Activated CD8-positive, alpha-beta memory T cell treated with anti-CD3 and anti-CD28 coated beads, Interleukin-2, amount 50 U/mL, for 1 hour (primary cell): ENCODE results near the gene CDH4.

Experiments used
- DNase-seq: peaks from one replicate; pipeline ENCODE4 v3.0.0-alpha.2; 2020; ENCODE audit errors: extremely low read depth

CDH4 gene

GRCh38 chr20:61816606-61817460, 564.8 kb downstream of the CDH4 start:
- no peak for DNase-seq

- no peak for DNase-seq
Measured at GRCh38 chr20:61817575-61817974, 565.5 kb downstream of the CDH4 start.

GRCh38 chr20:61818746-61819573, 566.9 kb downstream of the CDH4 start:
- DNase-seq = no peak

GRCh38 chr20:61819574-61819846, 567.4 kb downstream of the CDH4 start:
- no peak for DNase-seq

GRCh38 chr20:61819921-61820825, 568.1 kb downstream of the CDH4 start:
- DNase-seq = no peak

GRCh38 chr20:61821735-61822134, 569.7 kb downstream of the CDH4 start:
- DNase-seq = no peak

- DNase-seq = no peak
Measured at GRCh38 chr20:61822396-61822795, 570.3 kb downstream of the CDH4 start.

- no peak for DNase-seq
Measured at GRCh38 chr20:61823242-61823641, 571.2 kb downstream of the CDH4 start.

- DNase-seq = no peak
Measured at GRCh38 chr20:61828891-61829290, 576.8 kb downstream of the CDH4 start.

GRCh38 chr20:61829526-61829925, 577.5 kb downstream of the CDH4 start:
- DNase-seq = no peak

- DNase-seq = no peak
Measured at GRCh38 chr20:61830241-61830930, 578.3 kb downstream of the CDH4 start.

GRCh38 chr20:61830991-61831390, 578.9 kb downstream of the CDH4 start:
- no peak for DNase-seq

GRCh38 chr20:61832181-61832580, 580.1 kb downstream of the CDH4 start:
- no peak for DNase-seq

GRCh38 chr20:61833807-61834610, 581.9 kb downstream of the CDH4 start:
- no peak for DNase-seq

GRCh38 chr20:61835301-61835700, 583.2 kb downstream of the CDH4 start:
- DNase-seq = no peak

GRCh38 chr20:61835791-61836350, 583.8 kb downstream of the CDH4 start:
- DNase-seq = no peak

- DNase-seq = no peak
Measured at GRCh38 chr20:61837200-61837599, 585.1 kb downstream of the CDH4 start.

- no peak for DNase-seq
Measured at GRCh38 chr20:61839223-61839911, 587.3 kb downstream of the CDH4 start.

GRCh38 chr20:61839912-61840778, 588.1 kb downstream of the CDH4 start:
- no peak for DNase-seq
